ENCODE results near the gene UCK2. TPM values are rescaled to one million over a fixed set of nuclear protein-coding genes. Genes with fewer than 3 reads are reported as not detected.

UCK2 gene
- total RNA-seq, 1 experiment from 2014 or later: 59.9 TPM

DNA sequence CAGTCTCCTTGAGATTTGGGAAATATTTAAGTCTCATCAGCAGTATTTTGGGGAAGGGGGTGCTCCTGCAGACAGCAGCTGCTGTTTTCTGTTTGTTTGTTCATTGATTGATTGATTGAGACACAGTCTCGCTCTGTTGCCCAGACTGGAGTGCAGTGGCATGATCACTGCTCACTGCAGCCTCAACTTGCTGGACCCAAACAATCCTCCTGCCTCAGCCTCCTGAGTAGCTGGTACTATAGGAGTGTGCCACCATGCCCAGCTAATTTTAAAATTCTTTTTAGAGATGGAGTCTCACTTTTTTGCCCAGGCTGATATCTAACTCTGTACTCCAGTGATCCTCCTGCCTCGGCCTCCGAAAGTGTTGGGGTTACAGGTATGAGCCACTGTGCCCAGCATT is 18.2 kb downstream of the UCK2 start:
- CTCF ChIA-PET: no interaction called here
- peaks cover 98% of the 10 kb centered on the region for H3K79me2 ChIP-seq (ENCODE audit: low read depth)
- H3K4me1 ChIP-seq (replicated peaks; ENCODE audit: insufficient read depth): peaks cover 23% of the 10 kb centered on the region
- intact Hi-C loops (cut with micrococcal nuclease; ENCODE audit: unreplicated experiment): no loop called here
- no TSS peak for BruUV-seq (replicated peaks)
- H3K36me3 ChIP-seq (ENCODE audit: low read depth): no peaks in the 10 kb centered on the region
- TF ChIP-seq, protein P1, sequence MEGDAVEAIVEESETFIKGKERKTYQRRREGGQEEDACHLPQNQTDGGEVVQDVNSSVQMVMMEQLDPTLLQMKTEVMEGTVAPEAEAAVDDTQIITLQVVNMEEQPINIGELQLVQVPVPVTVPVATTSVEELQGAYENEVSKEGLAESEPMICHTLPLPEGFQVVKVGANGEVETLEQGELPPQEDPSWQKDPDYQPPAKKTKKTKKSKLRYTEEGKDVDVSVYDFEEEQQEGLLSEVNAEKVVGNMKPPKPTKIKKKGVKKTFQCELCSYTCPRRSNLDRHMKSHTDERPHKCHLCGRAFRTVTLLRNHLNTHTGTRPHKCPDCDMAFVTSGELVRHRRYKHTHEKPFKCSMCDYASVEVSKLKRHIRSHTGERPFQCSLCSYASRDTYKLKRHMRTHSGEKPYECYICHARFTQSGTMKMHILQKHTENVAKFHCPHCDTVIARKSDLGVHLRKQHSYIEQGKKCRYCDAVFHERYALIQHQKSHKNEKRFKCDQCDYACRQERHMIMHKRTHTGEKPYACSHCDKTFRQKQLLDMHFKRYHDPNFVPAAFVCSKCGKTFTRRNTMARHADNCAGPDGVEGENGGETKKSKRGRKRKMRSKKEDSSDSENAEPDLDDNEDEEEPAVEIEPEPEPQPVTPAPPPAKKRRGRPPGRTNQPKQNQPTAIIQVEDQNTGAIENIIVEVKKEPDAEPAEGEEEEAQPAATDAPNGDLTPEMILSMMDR (conservative IDR thresholded peaks at IDR 0.05): no peak
- no peak for TF ChIP-seq EZH2 (IDR thresholded peaks at IDR 0.05; ENCODE audit: low read depth)
- peaks cover 18% of the 10 kb centered on the region; the same call in 1 of the 2 replicates for H3F3A ChIP-seq (ENCODE audit: insufficient read depth, low read depth)
- no peak overlapping the region for H3K4me2 ChIP-seq
- H3K27me3 ChIP-seq (ENCODE audit: insufficient read depth, low read depth): no peaks in the 10 kb centered on the region
- peaks cover 69% of the 10 kb centered on the region for H4K20me1 ChIP-seq (ENCODE audit: insufficient read depth)
- no peaks in the 10 kb centered on the region for H3K9me3 ChIP-seq (ENCODE audit: insufficient read depth, low read depth)
- no peak overlapping the region for H2AFZ ChIP-seq
- H3K9me2 ChIP-seq (ENCODE audit: insufficient read depth): no peaks in the 10 kb centered on the region
- DNase-seq: no peak
- POLR2A ChIA-PET (ENCODE audit: unreplicated experiment): no interaction called here
- H3K4me3 ChIP-seq: no peak overlapping the region
- no peak overlapping the region for H3K27ac ChIP-seq

DNA sequence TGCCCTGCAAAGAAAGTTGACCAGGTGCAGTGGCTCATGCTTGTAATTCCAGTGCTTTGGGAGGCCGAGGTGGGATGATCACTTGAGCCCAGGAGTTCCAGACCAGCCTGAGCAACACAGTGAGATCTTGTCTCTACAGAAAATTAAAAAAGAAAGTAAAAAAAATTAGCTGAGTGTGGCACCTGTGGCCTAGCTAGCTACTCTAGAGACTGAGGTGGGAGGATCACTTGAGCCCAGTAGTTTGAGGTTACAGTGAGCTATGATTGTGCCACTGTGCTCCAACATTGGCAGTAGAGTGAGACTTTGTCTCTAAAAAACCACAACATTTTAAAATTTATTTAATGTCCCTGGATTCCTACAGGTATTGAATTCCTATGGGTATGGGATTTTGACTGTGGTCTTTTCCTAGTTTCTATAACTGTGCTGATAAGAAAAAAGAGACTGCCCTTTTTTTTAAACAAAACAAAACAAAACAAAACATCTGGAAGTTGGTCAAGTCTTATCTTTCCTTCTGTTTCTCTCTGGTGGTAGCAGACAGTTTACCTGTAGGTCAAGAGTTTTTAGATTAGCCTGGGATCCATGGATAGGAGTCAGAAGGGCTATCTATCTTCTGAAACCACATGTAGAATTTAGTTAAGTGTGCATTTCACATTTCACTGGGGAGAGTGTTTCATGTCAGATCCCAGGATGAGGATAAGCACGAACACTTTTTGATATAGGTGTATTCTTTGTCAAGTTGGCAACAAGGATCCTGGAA is 18.8 kb downstream of the UCK2 start:
- Histone ChIP-seq H2AFZ (no peak overlapping the region), H3F3A (ENCODE audit: insufficient read depth, low read depth) (peaks cover 23% of the 10 kb centered on the region; the same call in 1 of the 2 replicates), H4K20me1 (ENCODE audit: insufficient read depth) (peaks cover 66% of the 10 kb centered on the region), H3K4me1 (replicated peaks; ENCODE audit: insufficient read depth) (peaks cover 27% of the 10 kb centered on the region), H3K4me2 (no peak overlapping the region), H3K27me3 (ENCODE audit: insufficient read depth, low read depth) (no peaks in the 10 kb centered on the region), H3K79me2 (ENCODE audit: low read depth) (peaks cover 97% of the 10 kb centered on the region), H3K36me3 (ENCODE audit: low read depth) (no peaks in the 10 kb centered on the region), H3K9me3 (ENCODE audit: insufficient read depth, low read depth) (no peaks in the 10 kb centered on the region), H3K9me2 (ENCODE audit: insufficient read depth) (no peaks in the 10 kb centered on the region), H3K4me3 (no peak overlapping the region), H3K27ac (no peak overlapping the region)
- ChIA-PET POLR2A (ENCODE audit: unreplicated experiment) (no interaction called here), CTCF (no interaction called here)
- DNase-seq: no peak
- no peak for TF ChIP-seq EZH2 (IDR thresholded peaks at IDR 0.05; ENCODE audit: low read depth)
- TF ChIP-seq, protein P1 (conservative IDR thresholded peaks at IDR 0.05): no peak
- intact Hi-C loops (cut with micrococcal nuclease; ENCODE audit: unreplicated experiment): no loop called here
- no TSS peak for BruUV-seq (replicated peaks)

DNA sequence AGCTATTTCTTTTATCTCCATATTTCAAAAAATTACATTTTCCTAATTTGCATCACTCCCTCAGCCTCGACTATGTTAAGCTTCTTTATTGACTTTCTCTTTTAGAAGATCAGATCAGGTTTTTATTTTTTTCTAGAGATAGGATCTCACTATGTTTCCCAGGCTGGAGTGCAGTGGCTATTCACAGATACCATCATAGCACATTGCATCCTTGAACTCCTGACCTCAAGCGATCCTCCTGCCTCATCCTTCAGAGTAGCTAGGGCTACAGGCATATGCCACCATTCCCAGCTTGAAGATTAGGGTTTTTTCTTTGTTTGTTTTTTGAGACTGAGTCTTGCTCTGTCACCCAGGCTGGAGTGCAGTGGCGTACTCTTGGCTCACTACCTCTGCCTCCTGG is 20.1 kb downstream of the UCK2 start:
- Histone ChIP-seq H2AFZ (no peak overlapping the region), H3K9me3 (ENCODE audit: insufficient read depth, low read depth) (no peaks in the 10 kb centered on the region), H3K4me2 (no peak overlapping the region), H3K27ac (no peak overlapping the region), H3F3A (ENCODE audit: insufficient read depth, low read depth) (peaks cover 25% of the 10 kb centered on the region; the same call in 1 of the 2 replicates), H3K4me1 (replicated peaks; ENCODE audit: insufficient read depth) (peaks cover 29% of the 10 kb centered on the region), H3K79me2 (ENCODE audit: low read depth) (peaks cover 97% of the 10 kb centered on the region), H3K36me3 (ENCODE audit: low read depth) (no peaks in the 10 kb centered on the region), H3K4me3 (no peak overlapping the region), H3K27me3 (ENCODE audit: insufficient read depth, low read depth) (no peaks in the 10 kb centered on the region), H4K20me1 (ENCODE audit: insufficient read depth) (peaks cover 56% of the 10 kb centered on the region), H3K9me2 (ENCODE audit: insufficient read depth) (no peaks in the 10 kb centered on the region)
- TF ChIP-seq EZH2 (IDR thresholded peaks at IDR 0.05; ENCODE audit: low read depth): no peak
- TF ChIP-seq, protein P1 (conservative IDR thresholded peaks at IDR 0.05): no peak
- ChIA-PET POLR2A (ENCODE audit: unreplicated experiment) (no interaction called here), CTCF (no interaction called here)
- intact Hi-C loops (cut with micrococcal nuclease; ENCODE audit: unreplicated experiment): no loop called here
- no peak for DNase-seq
- no TSS peak for BruUV-seq (replicated peaks)

All from PC-9 (cell line).